Nephron (organoid): ENCODE measurements around the gene CTNNA3.
A peak's percentile ranks its signal among the peaks of the same experiment; 100 is the strongest.

Source experiments
- H3K27ac Mint-ChIP-seq, 3 experiments: 2 replicates each; pipeline ENCODE4 v1.8.0; 2020; ENCODE audit warnings: mixed read lengths in 3 of 3, mild to moderate bottlenecking in 2 of 3, moderate library complexity in 1 of 3
- H3K27me3 Mint-ChIP-seq: 2 replicates; pipeline ENCODE4 v1.8.0; 2021; ENCODE audit warnings: low read depth, mild to moderate bottlenecking, moderate library complexity, mixed read lengths
- H3K36me3 Mint-ChIP-seq: 2 replicates; pipeline ENCODE4 v1.8.0; 2020; ENCODE audit warnings: low read depth, mixed read lengths
- H3K4me1 Mint-ChIP-seq: 2 replicates; pipeline ENCODE4 v1.8.0; 2020; ENCODE audit warnings: mixed read lengths
- H3K4me3 Mint-ChIP-seq, 3 experiments: 2 replicates each; pipeline ENCODE4 v1.8.0; 2020; ENCODE audit warnings: mild to moderate bottlenecking in 3 of 3, mixed read lengths in 3 of 3, moderate library complexity in 2 of 3
- H3K9me3 Mint-ChIP-seq: 2 replicates; pipeline ENCODE4 v1.8.0; 2020; ENCODE audit warnings: mixed read lengths
- TF ChIP-seq, protein P1 (sequence below), 3 experiments: fragments of 200-600 bp; sonication (generic); IDR thresholded peaks; one replicate each; pipeline ENCODE4 v1.5.0; 2021; ENCODE audit warnings: antibody characterized with exemption in 3 of 3; ENCODE audit not compliant: unreplicated experiment in 3 of 3

The CTNNA3 gene

DNA sequence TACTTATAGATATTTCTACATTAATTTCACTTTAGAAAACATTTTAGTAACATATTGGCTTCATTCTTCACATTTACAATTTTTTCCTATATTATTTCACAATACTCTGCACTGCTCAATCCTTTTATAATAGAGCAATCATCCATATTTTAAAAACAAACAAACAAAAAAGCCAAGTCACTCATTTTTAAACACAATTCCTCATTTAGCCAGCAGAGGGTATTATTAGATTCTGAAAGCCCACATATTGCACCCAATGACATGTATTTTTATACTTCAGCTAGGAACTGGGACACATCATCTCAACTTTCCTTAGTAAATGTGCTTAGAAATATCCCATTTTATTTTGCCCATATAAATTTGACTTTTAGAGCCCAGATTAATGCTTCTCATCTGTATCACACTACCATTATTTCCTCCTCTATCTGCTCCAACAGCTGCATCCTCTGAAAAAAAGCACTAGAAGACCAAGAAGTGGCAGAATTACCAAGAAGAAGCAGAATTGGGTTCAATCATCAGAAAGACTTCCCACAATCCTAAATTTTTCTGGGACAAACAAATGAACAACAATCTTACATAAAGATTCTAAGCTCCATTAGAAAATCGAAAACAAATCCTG is 29.5 kb downstream of the CTNNA3 start:
- Mint-ChIP-seq H3K36me3 (no peaks in the 10 kb centered on the region), H3K4me1 (peaks cover 9% of the 10 kb centered on the region)

DNA sequence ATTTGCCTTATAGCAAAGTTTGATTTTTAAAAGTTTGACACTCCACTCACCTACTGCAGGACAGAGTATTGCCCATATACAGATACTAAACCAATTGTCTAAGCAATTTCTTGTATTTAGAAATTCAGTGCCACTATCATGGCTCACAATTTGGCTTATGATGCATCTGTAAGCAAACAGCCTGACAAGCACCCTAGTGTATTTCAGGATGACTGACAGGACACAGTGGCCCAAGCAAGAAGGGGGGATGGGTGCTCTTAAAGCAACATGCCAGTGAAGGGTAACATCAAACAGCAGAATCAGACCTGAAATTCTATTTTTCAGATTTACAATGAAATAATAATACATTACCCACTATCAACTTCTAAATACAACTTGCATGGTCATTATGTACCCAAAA is 30.5 kb downstream of the CTNNA3 start:
- H3K4me3 Mint-ChIP-seq, result no peak overlapping the region
- no peak overlapping the region for H3K27ac Mint-ChIP-seq
- no peaks in the 10 kb centered on the region for H3K36me3 Mint-ChIP-seq
- H3K4me1 Mint-ChIP-seq, result peaks cover 13% of the 10 kb centered on the region
- TF ChIP-seq, protein P1, sequence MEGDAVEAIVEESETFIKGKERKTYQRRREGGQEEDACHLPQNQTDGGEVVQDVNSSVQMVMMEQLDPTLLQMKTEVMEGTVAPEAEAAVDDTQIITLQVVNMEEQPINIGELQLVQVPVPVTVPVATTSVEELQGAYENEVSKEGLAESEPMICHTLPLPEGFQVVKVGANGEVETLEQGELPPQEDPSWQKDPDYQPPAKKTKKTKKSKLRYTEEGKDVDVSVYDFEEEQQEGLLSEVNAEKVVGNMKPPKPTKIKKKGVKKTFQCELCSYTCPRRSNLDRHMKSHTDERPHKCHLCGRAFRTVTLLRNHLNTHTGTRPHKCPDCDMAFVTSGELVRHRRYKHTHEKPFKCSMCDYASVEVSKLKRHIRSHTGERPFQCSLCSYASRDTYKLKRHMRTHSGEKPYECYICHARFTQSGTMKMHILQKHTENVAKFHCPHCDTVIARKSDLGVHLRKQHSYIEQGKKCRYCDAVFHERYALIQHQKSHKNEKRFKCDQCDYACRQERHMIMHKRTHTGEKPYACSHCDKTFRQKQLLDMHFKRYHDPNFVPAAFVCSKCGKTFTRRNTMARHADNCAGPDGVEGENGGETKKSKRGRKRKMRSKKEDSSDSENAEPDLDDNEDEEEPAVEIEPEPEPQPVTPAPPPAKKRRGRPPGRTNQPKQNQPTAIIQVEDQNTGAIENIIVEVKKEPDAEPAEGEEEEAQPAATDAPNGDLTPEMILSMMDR (IDR thresholded peaks at IDR 0.05; ENCODE audit: unreplicated experiment in 3 of 3), result no peak
- no peaks in the 10 kb centered on the region for H3K9me3 Mint-ChIP-seq
- no peaks in the 10 kb centered on the region for H3K27me3 Mint-ChIP-seq

More for the DNA sequence above, 29.5 kb downstream of the CTNNA3 start:
- no peaks in the 10 kb centered on the region for H3K27me3 Mint-ChIP-seq
- no peak overlapping the region for H3K4me3 Mint-ChIP-seq
- no peaks in the 10 kb centered on the region for H3K9me3 Mint-ChIP-seq
- TF ChIP-seq, protein P1 (IDR thresholded peaks at IDR 0.05; ENCODE audit: unreplicated experiment in 3 of 3), result peak; percentile 49 to 64 (median 54)
- no peak overlapping the region for H3K27ac Mint-ChIP-seq

GRCh38 chr10:67664942-67665341 is 31.1 kb downstream of the CTNNA3 start:
- no peak overlapping the region for H3K4me3 Mint-ChIP-seq
- H3K27me3 Mint-ChIP-seq, result no peaks in the 10 kb centered on the region
- no peak overlapping the region for H3K27ac Mint-ChIP-seq
- H3K4me1 Mint-ChIP-seq, result peaks cover 13% of the 10 kb centered on the region
- H3K36me3 Mint-ChIP-seq, result no peaks in the 10 kb centered on the region
- no peaks in the 10 kb centered on the region for H3K9me3 Mint-ChIP-seq
- TF ChIP-seq, protein P1 (IDR thresholded peaks at IDR 0.05; ENCODE audit: unreplicated experiment in 3 of 3), result no peak

GRCh38 chr10:67663449-67664087 is 32.4 kb downstream of the CTNNA3 start:
- TF ChIP-seq, protein P1 (IDR thresholded peaks at IDR 0.05; ENCODE audit: unreplicated experiment in 3 of 3), result no peak
- no peak overlapping the region for H3K27ac Mint-ChIP-seq
- no peaks in the 10 kb centered on the region for H3K9me3 Mint-ChIP-seq
- H3K4me1 Mint-ChIP-seq, result peaks cover 13% of the 10 kb centered on the region
- H3K36me3 Mint-ChIP-seq, result no peaks in the 10 kb centered on the region
- H3K4me3 Mint-ChIP-seq, result no peak overlapping the region
- H3K27me3 Mint-ChIP-seq, result no peaks in the 10 kb centered on the region

DNA sequence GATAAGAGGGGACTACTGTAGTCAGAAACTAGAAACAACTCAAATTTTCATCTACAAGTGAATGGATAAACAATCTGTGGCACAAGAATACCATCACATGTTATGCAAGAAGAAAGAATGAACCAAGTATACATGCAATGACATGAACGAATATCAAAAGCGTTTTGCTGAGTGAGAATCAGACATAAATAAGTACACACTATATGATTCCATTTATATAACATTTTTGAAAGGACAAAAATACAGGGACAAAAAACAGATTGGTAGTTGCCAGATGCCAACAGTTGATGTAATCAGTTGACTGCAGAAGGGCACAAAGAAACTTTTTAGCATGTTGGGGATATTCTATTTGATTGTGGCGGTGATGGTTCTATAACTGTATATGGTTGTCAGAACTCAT is 33.6 kb downstream of the CTNNA3 start:
- Mint-ChIP-seq H3K27ac (no peak overlapping the region), H3K4me3 (no peak overlapping the region), H3K9me3 (no peaks in the 10 kb centered on the region), H3K36me3 (no peaks in the 10 kb centered on the region), H3K27me3 (no peaks in the 10 kb centered on the region), H3K4me1 (peaks cover 13% of the 10 kb centered on the region)
- TF ChIP-seq, protein P1 (IDR thresholded peaks at IDR 0.05; ENCODE audit: unreplicated experiment in 3 of 3), result no peak

DNA sequence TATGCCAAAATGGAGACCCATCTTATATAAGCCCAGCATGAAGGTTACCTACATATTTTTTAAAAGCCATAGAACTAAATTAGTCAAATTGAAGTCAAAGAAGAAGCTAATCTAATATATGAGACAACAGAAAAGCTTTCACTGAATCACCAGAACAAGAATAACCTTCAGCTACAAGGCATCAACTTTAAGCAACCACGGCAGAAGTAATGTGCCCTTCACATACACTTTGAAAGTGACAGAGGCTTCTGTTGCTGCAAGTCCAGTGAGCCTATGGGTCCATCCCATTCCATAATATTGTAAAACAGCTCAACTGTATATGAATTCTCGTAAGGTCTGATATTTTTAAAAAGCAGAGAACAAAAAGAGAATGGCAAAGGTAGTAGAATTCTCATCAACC is 36.5 kb downstream of the CTNNA3 start:
- no peaks in the 10 kb centered on the region for H3K27me3 Mint-ChIP-seq
- H3K36me3 Mint-ChIP-seq, result no peaks in the 10 kb centered on the region
- H3K4me3 Mint-ChIP-seq, result no peak overlapping the region
- TF ChIP-seq, protein P1 (IDR thresholded peaks at IDR 0.05; ENCODE audit: unreplicated experiment in 3 of 3), result no peak
- H3K4me1 Mint-ChIP-seq, result peaks cover 14% of the 10 kb centered on the region
- H3K9me3 Mint-ChIP-seq, result no peaks in the 10 kb centered on the region
- no peak overlapping the region for H3K27ac Mint-ChIP-seq
